ENCODE results near the gene ZFX. TPM values are rescaled to one million over a fixed set of nuclear protein-coding genes. Genes with fewer than 3 reads are reported as not detected.

Gene ZFX
- total and polyA plus RNA-seq, 2 of the 8 experiments (the other 6 are each of a cell fraction or from before 2014, with no cell fraction given) = 2.8 to 22.0 TPM

GRCh38 chrX:24231131-24231540 lies 81.6 kb downstream of the ZFX start (continued):
- TF ChIP-seq USF2 (IDR thresholded peaks at IDR 0.05; ENCODE audit: low read length) = no peak
- no peak for TF ChIP-seq ASH2L (IDR thresholded peaks at IDR 0.05; ENCODE audit: low read length)
- TF ChIP-seq KDM5A (IDR thresholded peaks at IDR 0.05; ENCODE audit: low read length) = no peak
- TF ChIP-seq NANOG (IDR thresholded peaks at IDR 0.05; ENCODE audit: insufficient read depth, low read depth, low read length, poor library complexity, severe bottlenecking) = no peak
- no peak for TF ChIP-seq EGR1 (IDR thresholded peaks at IDR 0.05; ENCODE audit: borderline replicate concordance, low read depth, low read length)

All from H1 (cell line).